SK-N-MC (cell line): Measurements from ENCODE around the gene PLEKHM1.

ENCODE experiments used
- EZH2 ChIP-seq: fragments of 200-600 bp; sonication (generic); IDR thresholded peaks from one replicate; pipeline ENCODE4 v1.6.1; 2017; ENCODE audit warnings: antibody characterized with exemption
- FOXP2 ChIP-seq: optimal IDR thresholded peaks from 2 replicates; pipeline ENCODE3; 2011; ENCODE audit warnings: mild to moderate bottlenecking, moderate library complexity; ENCODE audit not compliant: insufficient read depth; ENCODE audit errors: extremely low read length, control extremely low read depth
- POLR2AphosphoS5 ChIP-seq: IDR thresholded peaks from 2 replicates; pipeline ENCODE4 v1.6.1; 2012; ENCODE audit warnings: mild to moderate bottlenecking, low read depth, low read length, borderline replicate concordance

DNA sequence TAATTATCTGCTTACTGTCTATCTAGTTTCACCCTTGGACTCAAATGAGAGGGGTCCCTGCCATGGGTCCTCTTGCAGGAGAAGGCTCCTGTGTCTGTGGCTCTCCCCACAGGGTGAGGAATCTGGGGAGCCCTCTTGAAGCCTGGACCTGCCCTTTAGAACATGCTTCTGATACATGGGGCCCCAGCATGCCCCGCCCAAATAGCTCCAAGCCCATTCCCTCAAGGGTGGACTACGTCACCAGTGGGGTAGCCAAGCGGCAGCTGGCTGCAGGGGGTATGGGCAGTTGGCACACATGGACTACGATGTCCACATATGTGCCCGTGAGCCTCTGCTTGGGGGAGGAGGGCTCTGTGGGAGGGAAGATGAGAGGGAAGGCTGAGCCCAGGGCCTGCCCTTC is 97.1 kb downstream of the PLEKHM1 start:
- no peak for TF ChIP-seq EZH2
- no peak for TF ChIP-seq POLR2AphosphoS5
- no peak for TF ChIP-seq FOXP2
